ENCODE data around the gene PKNOX1.
"Not testable (repeated sequence)": the region's sequence is repeated elsewhere in the genome, so short reads cannot be mapped to it uniquely, and the experiment has no call there.

The PKNOX1 gene

DNA sequence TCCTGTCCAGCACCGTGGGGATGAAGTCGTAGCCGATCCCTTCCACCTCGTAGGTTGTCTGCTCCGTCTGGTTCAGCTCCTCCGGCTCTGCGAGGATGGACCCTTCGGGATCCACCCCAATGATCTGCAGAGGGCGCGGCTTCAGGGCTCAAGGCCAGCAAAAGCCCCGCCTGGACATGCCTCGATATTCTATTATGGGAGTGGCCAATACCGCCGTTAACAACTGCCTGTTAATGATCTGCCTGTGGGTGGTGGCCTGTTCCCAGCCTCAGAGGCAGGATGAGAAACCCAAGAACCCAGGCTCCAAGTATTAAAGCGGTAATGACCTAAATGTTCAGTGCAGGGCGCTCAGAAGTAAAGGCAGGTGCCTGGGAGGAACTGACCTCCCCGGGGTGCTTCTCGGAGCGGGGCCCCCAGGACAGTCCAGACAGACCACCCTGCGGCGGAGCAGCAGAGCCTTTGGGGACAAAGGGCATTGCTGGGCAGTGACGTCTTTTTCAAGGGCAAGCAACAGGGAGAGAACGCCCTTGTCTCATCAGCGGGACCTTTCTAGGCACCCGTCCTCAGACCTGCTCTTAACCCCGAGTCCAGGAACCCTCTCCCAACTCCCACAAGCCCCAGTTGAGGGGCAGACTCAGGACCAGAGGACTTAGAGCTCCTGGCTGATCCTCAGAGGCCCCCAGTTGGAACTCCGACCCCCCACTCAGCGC is 88.7 kb downstream of the PKNOX1 start:
- DNase-seq, result not testable (repeated sequence)

GRCh38 chr21:43064265-43064917 is 90.0 kb downstream of the PKNOX1 start:
- not testable (repeated sequence) for DNase-seq

DNA sequence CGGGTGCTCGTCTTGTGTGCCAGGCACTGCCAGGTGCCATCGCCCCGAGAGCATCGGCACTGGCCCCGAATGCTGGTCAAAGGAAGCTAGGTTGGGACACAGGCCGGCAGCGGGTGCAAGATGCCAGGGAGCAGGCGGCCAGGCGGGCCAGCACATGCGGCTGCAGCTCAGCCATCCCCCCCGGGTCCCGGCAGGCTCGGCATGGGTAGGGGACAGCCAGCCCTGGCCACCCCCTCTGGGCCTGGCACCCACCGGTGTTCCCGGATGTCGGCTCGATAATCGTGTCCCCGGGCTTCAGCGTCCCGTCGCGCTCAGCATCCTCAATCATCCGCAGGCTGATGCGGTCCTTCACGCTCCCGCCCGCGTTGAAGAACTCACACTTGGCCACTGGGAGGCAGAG is 91.6 kb downstream of the PKNOX1 start:
- DNase-seq, result not testable (repeated sequence)

- not testable (repeated sequence) for DNase-seq
Measured at GRCh38 chr21:43066690-43067089, 92.3 kb downstream of the PKNOX1 start.

GRCh38 chr21:43068065-43068464 is 93.7 kb downstream of the PKNOX1 start:
- not testable (repeated sequence) for DNase-seq

DNA sequence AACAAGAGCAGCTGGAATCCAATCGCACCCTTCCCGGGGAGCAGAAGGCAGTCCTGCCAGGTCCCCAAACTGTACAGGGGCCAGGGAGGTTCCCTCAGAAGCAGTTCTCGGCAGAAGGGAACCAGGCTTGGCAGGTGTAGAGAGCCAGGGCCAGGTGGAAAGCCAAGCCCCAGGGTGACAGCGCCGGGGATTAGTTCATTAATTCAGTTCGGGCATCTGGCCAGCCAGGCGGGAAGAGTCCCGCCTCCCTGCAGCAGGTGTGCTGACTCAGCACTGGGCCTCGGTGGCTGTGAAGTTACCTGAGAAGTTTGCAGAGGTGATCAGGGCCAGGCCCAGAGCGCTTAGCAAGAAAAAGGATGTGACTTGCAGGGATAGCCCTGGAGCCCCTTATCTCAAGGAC is 95.3 kb downstream of the PKNOX1 start:
- not testable (repeated sequence) for DNase-seq

- not testable (repeated sequence) for DNase-seq
Measured at GRCh38 chr21:43072742-43073141, 98.4 kb downstream of the PKNOX1 start.

GRCh38 chr21:43074401-43075169 is 100.2 kb downstream of the PKNOX1 start:
- DNase-seq, result not testable (repeated sequence)

- not testable (repeated sequence) for DNase-seq
Measured at GRCh38 chr21:43075170-43076022, 101.0 kb downstream of the PKNOX1 start, which contains the start of gene CBS. Gene CBS, minus strand, starts transcription at chr21:43075835. Its CDS starts 3,642 bp downstream, at chr21:43072193.

- DNase-seq, result not testable (repeated sequence)
Measured at GRCh38 chr21:43076023-43076637, 101.8 kb downstream of the PKNOX1 start.

GRCh38 chr21:43076643-43077042 is 102.3 kb downstream of the PKNOX1 start:
- not testable (repeated sequence) for DNase-seq

DNA sequence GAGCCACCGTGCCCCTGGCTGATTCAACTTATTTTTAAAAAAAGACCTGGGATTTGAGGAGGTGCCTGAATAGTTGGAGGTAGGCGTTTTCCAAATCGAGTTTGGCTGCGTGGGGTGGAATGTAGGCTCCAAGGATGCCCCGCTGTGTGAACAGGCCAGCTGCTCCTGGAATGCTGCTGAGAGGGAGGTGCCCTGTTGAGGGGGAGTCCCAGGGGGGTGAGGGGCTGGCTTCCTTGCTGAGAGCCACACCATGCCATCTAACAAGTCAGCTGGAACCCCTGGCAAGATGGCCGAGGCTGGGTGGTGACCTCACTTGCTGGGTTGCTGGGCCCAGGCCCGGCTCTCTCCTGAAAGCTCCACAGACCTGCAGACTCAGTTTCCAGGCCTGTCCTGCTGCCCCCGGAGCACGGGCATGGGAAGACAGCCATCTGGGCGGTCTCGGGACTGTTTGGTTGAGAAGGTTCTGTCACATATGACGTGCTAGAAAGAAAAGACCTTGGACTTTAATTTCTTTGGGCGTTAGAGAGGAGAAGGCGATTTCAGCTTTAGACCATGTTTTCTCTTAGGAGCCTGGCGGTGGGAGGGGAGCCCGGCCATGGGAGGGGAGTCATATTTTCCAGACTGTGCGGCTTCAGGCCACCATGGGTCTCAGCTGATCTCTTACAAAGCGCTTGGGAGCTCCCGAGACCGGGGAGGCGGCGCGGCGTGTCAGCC is 108.4 kb downstream of the PKNOX1 start:
- DNase-seq, result not testable (repeated sequence)
